Omental fat pad (tissue), 4 donors: ENCODE results near the gene HNRNPDL. TPM values are rescaled to one million over a fixed set of nuclear protein-coding genes. Genes with fewer than 3 reads are reported as not detected.

Experiments
- ATAC-seq: fragments of 150-250 bp; one replicate; pipeline ENCODE4 v1.9.1; 2016; ENCODE audit warnings: mild to moderate bottlenecking, moderate library complexity; ENCODE audit not compliant: low FRiP score
- DNase-seq: peaks from one replicate; pipeline ENCODE4 v3.0.0-alpha.2; 2019; ENCODE audit warnings: low spot score
- CTCF ChIP-seq, 3 donors: fragments of 450-650 bp; IDR thresholded peaks; one replicate each; pipeline ENCODE4 v1.5.1; 2016 to 2017; ENCODE audit warnings: antibody characterized with exemption in 3 of 3, mild to moderate bottlenecking in 3 of 3, moderate library complexity in 2 of 3
- total RNA-seq, 4 donors: library from RNA; depleted of rRNA; stranded (reverse); fragments of >200 nt; gene quantifications; one replicate each; pipeline ENCODE4 v1.1.0, GENCODE V29; 2016

HNRNPDL gene
- total RNA-seq, 4 donors from 2014 or later = 165 to 237 (median 185) TPM

- ATAC-seq = no peak
- TF ChIP-seq CTCF (IDR thresholded peaks at IDR 0.05) = no peak
- no peak for DNase-seq
These were observed 33.0 kb upstream of the HNRNPDL start for GRCh38 chr4:82463221-82463620.

GRCh38 chr4:82462415-82462831 is 32.2 kb upstream of the HNRNPDL start:
- no peak for TF ChIP-seq CTCF (IDR thresholded peaks at IDR 0.05)
- DNase-seq (peak; percentile 93), ATAC-seq (peak; percentile 87)

- no peak for TF ChIP-seq CTCF (IDR thresholded peaks at IDR 0.05)
- ATAC-seq (no peak), DNase-seq (no peak)
These were observed 31.4 kb upstream of the HNRNPDL start for GRCh38 chr4:82461710-82462109.

- TF ChIP-seq CTCF (IDR thresholded peaks at IDR 0.05) = no peak
- ATAC-seq (no peak), DNase-seq (no peak)
These were observed 28.5 kb upstream of the HNRNPDL start for GRCh38 chr4:82458729-82459128.

GRCh38 chr4:82457266-82457665 is 27.0 kb upstream of the HNRNPDL start:
- ATAC-seq = no peak
- no peak for DNase-seq
- no peak for TF ChIP-seq CTCF (IDR thresholded peaks at IDR 0.05)

- TF ChIP-seq CTCF (IDR thresholded peaks at IDR 0.05) = no peak
- DNase-seq = no peak
- no peak for ATAC-seq
These were observed 21.8 kb upstream of the HNRNPDL start for GRCh38 chr4:82452026-82452425.

GRCh38 chr4:82450966-82451755 is 20.9 kb upstream of the HNRNPDL start:
- ATAC-seq = no peak
- DNase-seq = no peak
- no peak for TF ChIP-seq CTCF (IDR thresholded peaks at IDR 0.05)
